ENCODE measurements around the gene ACAP2.

DNA sequence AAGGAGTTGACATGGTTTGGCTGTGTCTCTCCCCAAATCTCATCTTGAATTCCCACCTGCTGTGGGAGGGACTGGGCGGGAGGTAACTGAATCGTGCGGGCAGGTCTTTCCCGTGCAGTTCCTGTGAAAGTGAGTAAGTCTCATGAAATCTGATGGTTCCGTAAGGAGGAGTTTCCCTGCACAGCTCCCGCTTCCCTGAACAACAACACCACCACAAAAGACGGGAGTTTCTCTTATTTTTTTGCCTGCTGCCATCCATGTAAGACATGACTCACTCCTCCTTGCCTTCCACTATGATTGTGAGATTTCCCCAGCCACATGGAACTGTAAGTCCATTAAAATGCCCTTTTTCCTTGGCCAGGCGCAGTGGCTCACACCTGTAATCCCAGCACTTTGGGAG is 194.5 kb downstream of the ACAP2 start:
- TF ChIP-seq, protein P1, sequence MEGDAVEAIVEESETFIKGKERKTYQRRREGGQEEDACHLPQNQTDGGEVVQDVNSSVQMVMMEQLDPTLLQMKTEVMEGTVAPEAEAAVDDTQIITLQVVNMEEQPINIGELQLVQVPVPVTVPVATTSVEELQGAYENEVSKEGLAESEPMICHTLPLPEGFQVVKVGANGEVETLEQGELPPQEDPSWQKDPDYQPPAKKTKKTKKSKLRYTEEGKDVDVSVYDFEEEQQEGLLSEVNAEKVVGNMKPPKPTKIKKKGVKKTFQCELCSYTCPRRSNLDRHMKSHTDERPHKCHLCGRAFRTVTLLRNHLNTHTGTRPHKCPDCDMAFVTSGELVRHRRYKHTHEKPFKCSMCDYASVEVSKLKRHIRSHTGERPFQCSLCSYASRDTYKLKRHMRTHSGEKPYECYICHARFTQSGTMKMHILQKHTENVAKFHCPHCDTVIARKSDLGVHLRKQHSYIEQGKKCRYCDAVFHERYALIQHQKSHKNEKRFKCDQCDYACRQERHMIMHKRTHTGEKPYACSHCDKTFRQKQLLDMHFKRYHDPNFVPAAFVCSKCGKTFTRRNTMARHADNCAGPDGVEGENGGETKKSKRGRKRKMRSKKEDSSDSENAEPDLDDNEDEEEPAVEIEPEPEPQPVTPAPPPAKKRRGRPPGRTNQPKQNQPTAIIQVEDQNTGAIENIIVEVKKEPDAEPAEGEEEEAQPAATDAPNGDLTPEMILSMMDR (IDR thresholded peaks at IDR 0.05; ENCODE audit: insufficient read depth, low read length), result no peak
- TF ChIP-seq GABPA (IDR thresholded peaks at IDR 0.05; ENCODE audit: low read depth), result no peak
- no peak for TF ChIP-seq POLR2AphosphoS5 (IDR thresholded peaks at IDR 0.05; ENCODE audit: low read depth)
- TF ChIP-seq, protein P2, sequence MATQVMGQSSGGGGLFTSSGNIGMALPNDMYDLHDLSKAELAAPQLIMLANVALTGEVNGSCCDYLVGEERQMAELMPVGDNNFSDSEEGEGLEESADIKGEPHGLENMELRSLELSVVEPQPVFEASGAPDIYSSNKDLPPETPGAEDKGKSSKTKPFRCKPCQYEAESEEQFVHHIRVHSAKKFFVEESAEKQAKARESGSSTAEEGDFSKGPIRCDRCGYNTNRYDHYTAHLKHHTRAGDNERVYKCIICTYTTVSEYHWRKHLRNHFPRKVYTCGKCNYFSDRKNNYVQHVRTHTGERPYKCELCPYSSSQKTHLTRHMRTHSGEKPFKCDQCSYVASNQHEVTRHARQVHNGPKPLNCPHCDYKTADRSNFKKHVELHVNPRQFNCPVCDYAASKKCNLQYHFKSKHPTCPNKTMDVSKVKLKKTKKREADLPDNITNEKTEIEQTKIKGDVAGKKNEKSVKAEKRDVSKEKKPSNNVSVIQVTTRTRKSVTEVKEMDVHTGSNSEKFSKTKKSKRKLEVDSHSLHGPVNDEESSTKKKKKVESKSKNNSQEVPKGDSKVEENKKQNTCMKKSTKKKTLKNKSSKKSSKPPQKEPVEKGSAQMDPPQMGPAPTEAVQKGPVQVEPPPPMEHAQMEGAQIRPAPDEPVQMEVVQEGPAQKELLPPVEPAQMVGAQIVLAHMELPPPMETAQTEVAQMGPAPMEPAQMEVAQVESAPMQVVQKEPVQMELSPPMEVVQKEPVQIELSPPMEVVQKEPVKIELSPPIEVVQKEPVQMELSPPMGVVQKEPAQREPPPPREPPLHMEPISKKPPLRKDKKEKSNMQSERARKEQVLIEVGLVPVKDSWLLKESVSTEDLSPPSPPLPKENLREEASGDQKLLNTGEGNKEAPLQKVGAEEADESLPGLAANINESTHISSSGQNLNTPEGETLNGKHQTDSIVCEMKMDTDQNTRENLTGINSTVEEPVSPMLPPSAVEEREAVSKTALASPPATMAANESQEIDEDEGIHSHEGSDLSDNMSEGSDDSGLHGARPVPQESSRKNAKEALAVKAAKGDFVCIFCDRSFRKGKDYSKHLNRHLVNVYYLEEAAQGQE (IDR thresholded peaks at IDR 0.05; ENCODE audit: insufficient replicate concordance, low read depth), result no peak
